MCF 10A (cell line): Measurements from ENCODE around the gene ASCC3. TPM values are rescaled to one million over a fixed set of nuclear protein-coding genes. Genes with fewer than 3 reads are reported as not detected.

ENCODE experiments used
- BruUV-seq: library from RNA; stranded (reverse); fragments of 400-500 nt; replicated peaks from 2 replicates; lab custom pipeline; 2021; lab: Mats Ljungman, UMichigan
- CTCF ChIA-PET: fragments of 300-600 bp; sonication (Branson Sonifier 250); formaldehyde crosslinking; extraction: SDS; loops from one replicate; lab custom pipeline; 2021; ENCODE audit warnings: antibody characterized with exemption, inconsistent platforms; lab: Yijun Ruan, JAX
- POLR2A ChIA-PET: fragments of 300-600, 350-650 bp; sonication (Branson Sonifier 250); formaldehyde crosslinking; extraction: SDS; loops from one replicate; lab custom pipeline; 2020; ENCODE audit warnings: antibody characterized with exemption, inconsistent platforms; lab: Yijun Ruan, JAX
- DNase-seq: peaks from one replicate; pipeline ENCODE4 v3.0.0-alpha.2; 2018; ENCODE audit not compliant: unreplicated experiment
- H3K27ac Mint-ChIP-seq: one replicate; pipeline ENCODE4 v1.8.0; 2022; ENCODE audit warnings: mild to moderate bottlenecking, low read depth, mixed read lengths; ENCODE audit not compliant: unreplicated experiment
- H3K27me3 Mint-ChIP-seq: one replicate; pipeline ENCODE4 v1.8.0; 2022; ENCODE audit warnings: mixed read lengths; ENCODE audit not compliant: insufficient read depth, unreplicated experiment
- H3K36me3 Mint-ChIP-seq: one replicate; pipeline ENCODE4 v1.8.0; 2022; ENCODE audit warnings: mild to moderate bottlenecking, moderate library complexity, mixed read lengths; ENCODE audit not compliant: insufficient read depth, unreplicated experiment
- H3K4me1 Mint-ChIP-seq: one replicate; pipeline ENCODE4 v1.8.0; 2022; ENCODE audit warnings: mixed read lengths; ENCODE audit not compliant: insufficient read depth, unreplicated experiment
- H3K4me3 Mint-ChIP-seq: one replicate; pipeline ENCODE4 v1.8.0; 2022; ENCODE audit warnings: mild to moderate bottlenecking, moderate library complexity, mixed read lengths; ENCODE audit not compliant: unreplicated experiment
- H3K9me3 Mint-ChIP-seq: one replicate; pipeline ENCODE4 v1.8.0; 2022; ENCODE audit warnings: mixed read lengths; ENCODE audit not compliant: unreplicated experiment
- CTCF ChIP-seq: fragments of 200-600 bp; IDR thresholded peaks from one replicate; pipeline ENCODE4 v1.8.0; 2022; ENCODE audit warnings: antibody characterized with exemption, mild to moderate bottlenecking; ENCODE audit not compliant: unreplicated experiment
- intact Hi-C: fragments of 100-400 bp; cut with micrococcal nuclease; formaldehyde crosslinking; loops from 2 replicates; pipeline ENCODE4 v1.14.1; 2022
- total RNA-seq: library from RNA; stranded (reverse); gene quantifications from 2 replicates; pipeline ENCODE4 v1.2.3, GENCODE V29; 2022

ASCC3 gene
- total RNA-seq, 1 experiment from 2014 or later = 85.0 TPM

DNA sequence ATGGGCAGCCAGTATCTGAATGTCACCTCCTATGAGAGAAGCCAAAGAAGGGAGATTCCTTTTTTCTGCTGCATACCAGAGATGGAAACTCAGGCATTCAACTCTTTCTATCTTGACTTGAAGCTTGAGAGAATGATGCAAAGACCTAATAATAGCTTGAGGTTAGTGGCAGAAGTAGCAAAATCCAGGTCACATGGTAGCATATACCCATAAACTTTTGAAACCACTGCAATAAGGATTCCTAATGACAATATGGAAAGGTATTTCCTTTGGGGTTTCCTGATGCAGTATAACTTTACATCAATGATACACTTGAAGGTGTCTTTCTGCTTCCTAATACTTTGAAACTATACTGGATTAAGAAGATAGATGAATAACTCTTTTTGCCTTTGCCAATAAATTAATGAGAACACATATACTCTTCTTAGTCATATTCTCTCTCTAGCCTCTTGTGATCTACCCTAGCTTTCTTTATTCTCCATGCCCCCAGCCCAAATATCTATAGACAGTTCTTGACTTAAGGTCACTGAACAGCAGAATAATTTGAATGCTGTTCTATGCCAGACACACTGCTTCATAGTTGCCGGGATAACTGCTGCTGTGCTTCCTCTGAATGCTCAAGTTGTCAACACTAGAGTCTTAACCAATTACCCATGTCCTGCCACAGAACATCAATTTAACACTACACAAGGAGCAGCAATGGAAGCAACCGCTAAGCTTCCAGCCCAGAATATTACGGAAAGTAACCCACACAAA, 260.9 kb downstream of the ASCC3 start:
- H3K4me3 Mint-ChIP-seq = no peak overlapping the region
- DNase-seq = peak; percentile 49
- peaks cover 37% of the 10 kb centered on the region for H3K4me1 Mint-ChIP-seq
- peak overlapping the region; percentile 6 for H3K27ac Mint-ChIP-seq
- intact Hi-C loops = no loop called here
- H3K36me3 Mint-ChIP-seq = peaks cover 19% of the 10 kb centered on the region
- ChIA-PET CTCF (interaction anchor here (0.6 to 0.9 kb wide), 2 partner anchors 12 to 114 kb away, joined by 3 read pairs; no protein-coding TSS in a partner anchor), POLR2A (interaction anchor here (1.1 to 1.3 kb wide), 2 partner anchors 10 to 15 kb away, joined by 3 to 4 read pairs; no protein-coding TSS in a partner anchor)
- no peaks in the 10 kb centered on the region for H3K9me3 Mint-ChIP-seq
- no peaks in the 10 kb centered on the region for H3K27me3 Mint-ChIP-seq
- BruUV-seq = no TSS peak
- no peak for TF ChIP-seq CTCF

DNA sequence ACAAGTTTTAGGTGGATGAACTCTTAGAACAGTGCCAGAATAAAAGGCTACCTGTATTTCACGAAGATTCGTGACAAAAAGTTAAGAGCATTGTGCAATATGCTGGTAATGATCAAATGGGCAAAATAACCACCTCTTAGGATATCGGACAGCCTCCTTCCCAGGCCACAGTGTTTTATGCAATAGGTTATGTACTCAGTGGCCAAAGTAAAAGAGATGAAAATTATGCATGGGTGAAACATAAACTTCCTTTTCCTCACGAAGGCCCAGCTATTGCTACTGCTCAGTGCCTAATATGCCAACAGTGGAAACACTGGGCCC, 262.8 kb downstream of the ASCC3 start:
- peak overlapping the region; percentile 58 for H3K4me3 Mint-ChIP-seq
- H3K4me1 Mint-ChIP-seq = peaks cover 34% of the 10 kb centered on the region
- no peaks in the 10 kb centered on the region for H3K9me3 Mint-ChIP-seq
- peaks cover 19% of the 10 kb centered on the region for H3K36me3 Mint-ChIP-seq
- BruUV-seq = no TSS peak
- no peak for TF ChIP-seq CTCF
- DNase-seq = no peak
- H3K27ac Mint-ChIP-seq = peak overlapping the region; percentile 58
- ChIA-PET CTCF (no interaction called here), POLR2A (interaction anchor here (1.4 kb wide), 1 partner anchor 9 kb away, joined by 3 read pairs; no protein-coding TSS in a partner anchor)
- intact Hi-C loops = no loop called here
- H3K27me3 Mint-ChIP-seq = no peaks in the 10 kb centered on the region

DNA sequence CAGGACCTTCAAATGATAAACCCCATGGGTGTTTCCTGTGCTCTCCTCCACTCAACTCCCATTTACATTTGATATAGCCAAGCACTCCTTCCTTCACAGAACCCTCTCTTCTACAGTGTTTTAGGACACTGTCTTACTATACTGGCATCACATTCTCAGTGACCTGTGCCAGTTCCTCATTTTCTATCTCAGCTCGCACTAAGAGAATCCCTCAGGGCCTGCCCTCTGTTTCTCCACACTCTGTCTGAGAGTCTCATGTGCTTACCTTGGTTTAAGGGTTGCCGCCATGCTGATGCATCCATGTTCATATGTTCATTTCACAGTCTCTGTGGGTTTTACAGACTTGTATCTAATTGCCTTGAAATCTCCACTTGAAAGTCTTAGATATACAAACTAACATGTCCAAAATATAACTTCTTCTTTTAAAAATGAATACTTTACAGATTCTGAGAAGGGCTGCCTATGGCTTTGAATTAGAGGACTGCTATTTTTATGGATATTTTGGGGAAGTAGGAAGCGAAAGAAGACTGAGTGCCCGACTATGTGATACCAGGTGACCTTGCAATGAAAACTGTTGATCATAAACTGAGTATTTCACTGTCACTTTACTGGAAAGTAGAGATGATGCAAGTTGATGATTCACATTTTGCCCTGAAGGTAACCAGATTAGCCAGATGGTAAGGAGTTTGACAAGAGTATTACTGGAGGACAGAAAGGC, 263.3 kb downstream of the ASCC3 start:
- H3K4me3 Mint-ChIP-seq = peak overlapping the region; percentile 58
- H3K4me1 Mint-ChIP-seq = peaks cover 32% of the 10 kb centered on the region
- ChIA-PET CTCF (no interaction called here), POLR2A (interaction anchor here (1.1 to 1.4 kb wide), 2 partner anchors 9 kb away, joined by 3 read pairs; no protein-coding TSS in a partner anchor)
- intact Hi-C loops = no loop called here
- H3K9me3 Mint-ChIP-seq = no peaks in the 10 kb centered on the region
- peaks cover 19% of the 10 kb centered on the region for H3K36me3 Mint-ChIP-seq
- no peak for TF ChIP-seq CTCF
- peak overlapping the region; percentile 58 for H3K27ac Mint-ChIP-seq
- DNase-seq = peak; percentile 90
- no peaks in the 10 kb centered on the region for H3K27me3 Mint-ChIP-seq
- no TSS peak for BruUV-seq

GRCh38 chr6:100614933-100615332, 266.2 kb downstream of the ASCC3 start:
- no peaks in the 10 kb centered on the region for H3K9me3 Mint-ChIP-seq
- H3K4me1 Mint-ChIP-seq = peaks cover 26% of the 10 kb centered on the region
- no peaks in the 10 kb centered on the region for H3K27me3 Mint-ChIP-seq
- H3K36me3 Mint-ChIP-seq = peaks cover 6% of the 10 kb centered on the region
- POLR2A ChIA-PET = interaction anchor here (1.5 kb wide), 1 partner anchor 12 kb away, joined by 3 read pairs; no protein-coding TSS in a partner anchor
- TF ChIP-seq CTCF = no peak
- intact Hi-C loops = no loop called here
- CTCF ChIA-PET = interaction anchor here (0.7 kb wide), 1 partner anchor 293 kb away, joined by 4 read pairs; no protein-coding TSS in a partner anchor
- no TSS peak for BruUV-seq
- no peak overlapping the region for H3K4me3 Mint-ChIP-seq
- no peak overlapping the region for H3K27ac Mint-ChIP-seq
- DNase-seq = no peak
